Fibroblast of upper back skin (primary cell): ENCODE measurements around the gene SF3B1.
"Not testable (repeated sequence)": the region's sequence is repeated elsewhere in the genome, so short reads cannot be mapped to it uniquely, and the experiment has no call there.

ENCODE experiments used
- DNase-seq: peaks from one replicate; pipeline ENCODE4 v3.0.0-alpha.2; 2013

SF3B1 gene

GRCh38 chr2:197379308-197379917 is 55.4 kb downstream of the SF3B1 start:
- DNase-seq: peak; percentile 71

GRCh38 chr2:197378494-197379307 is 56.1 kb downstream of the SF3B1 start:
- peak; percentile 48 for DNase-seq

DNA sequence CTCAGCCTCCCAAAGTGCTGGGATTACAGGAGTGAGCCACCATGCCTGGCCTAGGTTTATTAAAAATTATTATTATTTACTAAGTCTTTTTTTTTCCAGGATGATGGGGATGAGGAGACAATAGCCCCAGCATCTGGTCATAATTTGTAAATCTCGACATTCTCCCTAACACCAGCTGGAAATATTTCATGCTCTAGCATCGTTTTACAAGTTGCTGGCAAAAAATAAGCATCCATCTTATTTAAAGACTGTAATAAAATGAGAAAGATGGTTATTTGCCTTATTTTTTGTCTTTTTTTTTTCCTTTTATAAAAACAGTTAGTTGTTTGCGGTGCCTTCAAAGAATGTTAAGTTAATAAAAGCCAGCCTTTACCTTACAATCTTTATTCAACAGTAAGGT is 56.7 kb downstream of the SF3B1 start:
- no peak for DNase-seq

GRCh38 chr2:197377670-197378069 is 57.2 kb downstream of the SF3B1 start:
- DNase-seq: no peak

DNA sequence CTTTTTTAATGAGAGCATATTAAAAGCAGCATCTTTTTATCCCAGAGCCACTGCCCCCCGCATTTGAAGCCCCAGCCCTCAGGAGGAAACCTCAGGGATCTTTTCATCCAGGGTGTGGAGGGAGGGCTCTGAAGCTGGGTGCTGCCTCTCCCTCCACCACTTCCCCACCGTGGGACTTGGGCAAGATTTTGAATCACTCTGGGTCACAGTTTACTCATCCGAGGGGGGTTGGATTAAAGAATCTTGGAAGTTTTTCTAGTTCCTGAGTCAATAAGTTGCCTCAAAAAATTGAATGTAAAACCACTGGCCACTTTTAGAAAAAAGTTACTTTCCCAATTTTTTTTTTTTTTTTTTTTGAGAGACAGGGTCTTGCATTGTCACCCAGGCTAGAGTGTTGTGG is 62.2 kb downstream of the SF3B1 start:
- DNase-seq: peak; percentile 33

DNA sequence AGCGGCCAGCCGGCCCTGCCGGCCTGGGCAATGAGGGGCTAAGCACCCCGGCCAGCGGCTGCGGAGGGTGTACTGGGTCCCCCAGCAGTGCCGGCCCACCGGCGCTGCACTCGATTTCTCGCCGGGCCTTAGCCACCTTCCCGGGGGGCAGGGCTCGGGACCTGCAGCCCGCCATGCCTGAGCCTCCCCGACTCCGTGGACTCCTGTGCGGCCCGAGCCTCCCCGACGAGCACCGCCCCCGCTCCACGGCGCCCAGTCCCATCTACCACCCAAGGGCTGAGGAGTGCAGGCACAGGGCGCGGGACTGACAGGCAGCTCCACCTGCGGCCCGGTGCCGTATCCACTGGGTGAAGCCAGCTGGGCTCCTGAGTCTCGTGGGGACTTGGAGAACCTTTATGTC is 64.2 kb downstream of the SF3B1 start:
- not testable (repeated sequence) for DNase-seq

GRCh38 chr2:197369933-197370320 is 64.9 kb downstream of the SF3B1 start:
- peak; percentile 23 for DNase-seq

DNA sequence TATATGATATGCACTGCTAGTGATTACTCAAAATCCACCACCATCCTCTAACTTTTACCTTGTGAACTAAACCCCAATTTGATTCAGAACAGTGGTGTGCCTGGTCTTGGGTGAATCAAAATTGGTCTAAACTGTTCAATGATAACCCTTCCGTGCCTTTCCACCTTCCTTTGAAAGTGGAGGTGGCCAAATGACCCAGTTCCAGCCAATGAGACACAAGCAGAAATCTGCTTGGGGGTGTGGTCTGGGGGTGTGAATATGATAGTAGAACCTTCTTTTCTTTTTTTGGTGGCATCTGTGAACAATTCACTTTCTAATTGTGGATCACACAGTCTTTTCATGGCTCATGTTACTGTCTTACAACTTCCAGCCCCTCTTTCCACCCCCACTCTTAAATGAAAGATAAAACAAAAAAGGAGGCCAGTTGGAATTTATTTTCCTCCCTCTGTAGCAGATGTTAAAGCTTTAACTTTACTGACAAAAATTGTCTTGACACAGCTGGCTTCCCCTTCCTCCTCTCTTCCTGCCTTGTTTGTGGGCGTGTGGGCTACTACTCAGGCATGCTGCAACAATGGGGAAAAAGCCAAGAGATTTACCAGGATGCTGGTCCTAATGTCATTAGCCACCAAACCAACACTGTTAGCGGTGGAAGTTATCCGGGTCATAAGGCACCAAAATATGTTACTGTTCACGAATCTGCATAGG is 65.4 kb downstream of the SF3B1 start:
- DNase-seq: peak; percentile 36

- no peak for DNase-seq
These were observed 66.4 kb downstream of the SF3B1 start for GRCh38 chr2:197368412-197368811.

DNA sequence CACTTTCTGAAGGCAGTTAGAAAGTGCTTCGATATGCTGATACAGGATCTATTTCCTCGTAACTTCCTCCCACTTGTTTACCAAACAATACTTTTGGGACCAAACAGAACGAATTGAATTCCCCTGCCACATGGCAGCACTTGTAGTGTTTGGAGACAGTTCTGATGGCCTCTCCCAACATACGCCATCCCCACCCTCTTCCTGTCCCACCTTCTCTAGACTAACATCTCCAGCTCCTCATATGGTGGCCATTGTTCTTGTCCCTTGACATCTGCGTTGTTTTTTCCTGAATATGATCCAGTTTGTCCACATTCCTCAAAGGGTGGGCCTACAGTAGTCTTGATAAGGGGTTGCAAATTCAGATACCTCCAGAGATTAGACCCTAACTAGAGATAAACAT is 70.8 kb downstream of the SF3B1 start:
- DNase-seq: no peak

- peak; percentile 93 for DNase-seq
These were observed 74.1 kb downstream of the SF3B1 start for GRCh38 chr2:197360744-197361156.

- DNase-seq: no peak
These were observed 75.0 kb downstream of the SF3B1 start for GRCh38 chr2:197359859-197360258.

GRCh38 chr2:197358931-197359330 is 75.9 kb downstream of the SF3B1 start:
- peak; percentile 57 for DNase-seq

DNA sequence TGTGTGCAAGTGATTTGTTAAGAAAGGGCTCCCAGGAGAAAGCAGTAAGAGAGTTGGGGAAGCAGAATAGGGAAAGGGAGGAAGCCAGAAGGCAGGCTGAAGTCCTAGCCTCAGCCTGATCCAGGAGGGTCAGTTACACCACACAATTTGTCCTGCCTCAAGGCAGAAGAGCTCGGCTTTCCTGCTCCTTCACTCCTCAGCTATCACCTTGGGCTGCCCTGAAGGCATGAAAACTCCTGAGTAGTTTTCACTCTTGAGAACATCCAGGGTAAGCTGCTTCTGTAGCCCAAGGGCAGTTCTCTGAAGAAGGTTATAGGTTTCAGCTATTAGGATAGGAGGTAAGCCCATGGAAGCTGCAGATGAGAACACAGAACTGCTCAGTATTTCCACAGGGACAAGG is 76.8 kb downstream of the SF3B1 start:
- DNase-seq: no peak

- DNase-seq: no peak
These were observed 78.7 kb downstream of the SF3B1 start for GRCh38 chr2:197356136-197356535.

DNA sequence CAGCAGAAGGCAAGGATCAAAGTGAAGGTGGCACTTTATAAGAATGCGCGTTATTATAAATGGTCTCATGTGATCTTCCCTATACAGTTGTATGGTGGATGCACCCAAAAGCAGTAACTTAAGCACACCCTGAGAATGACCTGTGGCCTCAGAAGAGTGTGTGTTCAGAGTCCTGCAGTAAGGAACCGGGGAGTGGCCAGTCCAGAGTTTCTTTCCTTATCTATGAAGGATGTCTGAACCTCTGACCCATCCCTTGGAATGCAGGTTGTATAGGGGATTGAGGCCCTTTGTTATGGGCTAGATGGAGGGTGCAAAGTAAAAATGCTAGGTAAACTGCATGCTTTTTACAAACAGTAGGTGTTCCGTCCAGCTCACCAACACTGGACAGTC is 80.7 kb downstream of the SF3B1 start:
- DNase-seq: no peak

DNA sequence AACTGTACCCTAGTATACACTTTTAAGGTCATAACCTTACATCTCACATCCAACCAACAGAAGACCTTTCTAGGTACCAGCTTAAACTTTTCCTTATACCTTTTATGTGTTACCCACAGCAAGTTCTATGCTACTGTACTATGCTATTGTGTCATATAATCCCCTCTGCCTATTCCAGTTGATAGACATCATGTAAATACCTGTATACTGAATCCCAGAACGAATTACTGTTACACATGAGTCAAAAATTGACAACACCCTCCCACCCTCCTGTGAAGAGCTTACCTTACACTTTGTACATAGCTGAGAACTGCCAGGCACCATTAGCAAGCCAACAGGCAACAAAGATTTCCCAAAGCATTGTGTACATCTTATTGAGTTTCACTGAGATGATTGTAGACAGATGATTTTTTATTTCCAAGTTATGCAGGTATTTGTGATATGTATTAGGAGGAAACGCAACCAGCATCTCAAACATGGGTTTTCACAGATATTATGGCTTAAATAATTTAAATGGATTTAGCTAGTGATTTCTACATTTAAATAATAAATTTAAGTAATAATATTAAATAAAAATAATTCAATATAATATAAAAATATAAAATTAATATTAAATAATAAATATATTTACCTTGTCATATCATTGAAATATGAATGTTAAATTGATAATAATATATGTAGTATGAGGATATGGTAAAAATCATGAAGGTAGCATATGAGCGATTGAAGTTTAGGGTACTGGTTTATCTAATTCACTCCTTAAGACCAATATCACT is 81.2 kb downstream of the SF3B1 start:
- no peak for DNase-seq

GRCh38 chr2:197349699-197350098 is 85.1 kb downstream of the SF3B1 start:
- no peak for DNase-seq

- DNase-seq: no peak
These were observed 86.0 kb downstream of the SF3B1 start for GRCh38 chr2:197348721-197349360.

GRCh38 chr2:197345846-197346370 is 88.9 kb downstream of the SF3B1 start:
- DNase-seq: no peak

GRCh38 chr2:197343968-197344367 is 90.9 kb downstream of the SF3B1 start:
- DNase-seq: not testable (repeated sequence)

DNA sequence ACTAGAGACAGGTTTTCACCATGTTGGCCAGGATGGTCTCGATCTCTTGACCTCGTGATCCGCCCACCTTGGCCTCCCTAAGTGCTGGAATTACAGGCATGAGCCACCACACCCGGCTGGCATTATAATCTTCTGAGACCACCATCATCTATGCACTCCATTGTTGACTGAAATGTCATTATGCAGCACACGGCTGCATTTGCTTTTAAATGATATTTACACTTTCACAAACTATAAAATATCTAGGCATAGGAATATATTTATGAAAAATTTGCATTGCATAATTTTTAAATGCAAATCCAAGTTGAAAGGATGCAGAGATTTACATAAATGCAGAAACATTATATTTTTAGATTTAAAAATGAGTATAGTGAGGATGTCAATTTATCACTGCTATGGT is 94.2 kb downstream of the SF3B1 start:
- no peak for DNase-seq
